ENCODE results near the gene UNC13A. TPM values are rescaled to one million over a fixed set of nuclear protein-coding genes. Genes with fewer than 3 reads are reported as not detected.
"Not testable (repeated sequence)": the region's sequence is repeated elsewhere in the genome, so short reads cannot be mapped to it uniquely, and the experiment has no call there.

Gene UNC13A
- total and polyA plus RNA-seq, 12 donors = 0.57 to 9.7 (median 1.8) TPM

- no peaks in the 10 kb centered on the region for H3K4me1 ChIP-seq (replicated peaks in 1 of 2)
- H3K4me3 ChIP-seq = no peak overlapping the region
- intact Hi-C loops (cut with DNase I) = no loop called here
- H3K36me3 ChIP-seq (replicated peaks in 1 of 2) = no peaks in the 10 kb centered on the region
- H3K27me3 ChIP-seq = peaks cover 4% of the 10 kb centered on the region
- H3K9me3 ChIP-seq (replicated peaks in 1 of 3) = no peaks in the 10 kb centered on the region
- TF ChIP-seq, protein P1, sequence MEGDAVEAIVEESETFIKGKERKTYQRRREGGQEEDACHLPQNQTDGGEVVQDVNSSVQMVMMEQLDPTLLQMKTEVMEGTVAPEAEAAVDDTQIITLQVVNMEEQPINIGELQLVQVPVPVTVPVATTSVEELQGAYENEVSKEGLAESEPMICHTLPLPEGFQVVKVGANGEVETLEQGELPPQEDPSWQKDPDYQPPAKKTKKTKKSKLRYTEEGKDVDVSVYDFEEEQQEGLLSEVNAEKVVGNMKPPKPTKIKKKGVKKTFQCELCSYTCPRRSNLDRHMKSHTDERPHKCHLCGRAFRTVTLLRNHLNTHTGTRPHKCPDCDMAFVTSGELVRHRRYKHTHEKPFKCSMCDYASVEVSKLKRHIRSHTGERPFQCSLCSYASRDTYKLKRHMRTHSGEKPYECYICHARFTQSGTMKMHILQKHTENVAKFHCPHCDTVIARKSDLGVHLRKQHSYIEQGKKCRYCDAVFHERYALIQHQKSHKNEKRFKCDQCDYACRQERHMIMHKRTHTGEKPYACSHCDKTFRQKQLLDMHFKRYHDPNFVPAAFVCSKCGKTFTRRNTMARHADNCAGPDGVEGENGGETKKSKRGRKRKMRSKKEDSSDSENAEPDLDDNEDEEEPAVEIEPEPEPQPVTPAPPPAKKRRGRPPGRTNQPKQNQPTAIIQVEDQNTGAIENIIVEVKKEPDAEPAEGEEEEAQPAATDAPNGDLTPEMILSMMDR (IDR thresholded peaks at IDR 0.05) = no peak
- TF ChIP-seq POLR2A (IDR thresholded peaks at IDR 0.05) = no peak
- WGBS, 4 donors = 76 to 83% (median 80%) methylated on average over 9 of the region's 9 CpGs
- DNase-seq = no peak
- H3K27ac ChIP-seq = no peak overlapping the region
These were observed 89.2 kb downstream of the UNC13A start for GRCh38 chr19:17598953-17599352.

GRCh38 chr19:17598063-17598462 lies 90.1 kb downstream of the UNC13A start:
- H3K9me3 ChIP-seq (replicated peaks in 1 of 3); H3K4me1 ChIP-seq (replicated peaks in 1 of 2); H3K36me3 ChIP-seq (replicated peaks in 1 of 2); H3K27me3 ChIP-seq; H3K4me3 ChIP-seq; H3K27ac ChIP-seq; intact Hi-C loops (cut with DNase I); DNase-seq: not testable (repeated sequence)
- WGBS, 4 donors = 87 to 89% (median 87%) methylated on average over 8 of the region's 8 CpGs

GRCh38 chr19:17594296-17594695 lies 93.9 kb downstream of the UNC13A start:
- DNase-seq; H3K27ac ChIP-seq; H3K4me1 ChIP-seq (replicated peaks in 1 of 2); H3K36me3 ChIP-seq (replicated peaks in 1 of 2); intact Hi-C loops (cut with DNase I); H3K9me3 ChIP-seq (replicated peaks in 1 of 3); H3K4me3 ChIP-seq; H3K27me3 ChIP-seq: not testable (repeated sequence)
- WGBS, 4 donors = 77 to 81% (median 79%) methylated on average over 7 of the region's 7 CpGs

- Histone ChIP-seq H3K36me3 (replicated peaks in 1 of 2) (no peaks in the 10 kb centered on the region), H3K27me3 (no peaks in the 10 kb centered on the region), H3K9me3 (replicated peaks in 1 of 3) (no peaks in the 10 kb centered on the region), H3K4me3 (no peak overlapping the region), H3K27ac (no peak overlapping the region), H3K4me1 (replicated peaks in 1 of 2) (no peaks in the 10 kb centered on the region)
- intact Hi-C loops (cut with DNase I) = no loop called here
- DNase-seq = no peak
- TF ChIP-seq, protein P1 (IDR thresholded peaks at IDR 0.05) = no peak
- no peak for TF ChIP-seq POLR2A (IDR thresholded peaks at IDR 0.05)
- WGBS, 4 donors = 42 to 100% (median 76%) methylated on average over 1 of the region's 1 CpG
These were observed 97.3 kb downstream of the UNC13A start for GRCh38 chr19:17590866-17591265.

- DNase-seq; H3K4me3 ChIP-seq; H3K9me3 ChIP-seq (replicated peaks in 1 of 3); H3K27ac ChIP-seq; H3K4me1 ChIP-seq (replicated peaks in 1 of 2); H3K27me3 ChIP-seq; intact Hi-C loops (cut with DNase I): not testable (repeated sequence)
- H3K36me3 ChIP-seq (replicated peaks in 1 of 2) = peaks cover 0 to 18% of the 10 kb centered on the region in 2 donors
- WGBS, 4 donors = 54 to 68% (median 62%) methylated on average over 7 of the region's 7 CpGs
These were observed 102.8 kb downstream of the UNC13A start for GRCh38 chr19:17585395-17585794.

- Histone ChIP-seq H3K4me1 (replicated peaks in 1 of 2) (no peaks in the 10 kb centered on the region), H3K36me3 (replicated peaks in 1 of 2) (peaks cover 0 to 20% of the 10 kb centered on the region in 2 donors), H3K27me3 (no peaks in the 10 kb centered on the region), H3K4me3 (no peak overlapping the region), H3K9me3 (replicated peaks in 1 of 3) (no peaks in the 10 kb centered on the region), H3K27ac (no peak overlapping the region)
- DNase-seq = no peak
- intact Hi-C loops (cut with DNase I) = no loop called here
- WGBS, 4 donors = 58 to 69% (median 68%) methylated on average over 3 of the region's 3 CpGs
- TF ChIP-seq POLR2A (IDR thresholded peaks at IDR 0.05) = no peak
- TF ChIP-seq, protein P1 (IDR thresholded peaks at IDR 0.05) = no peak
These were observed 104.0 kb downstream of the UNC13A start for GRCh38 chr19:17584132-17584531.

Data from adrenal gland (tissue), 12 donors.